Measurements from ENCODE around the gene C16orf78.

DNA sequence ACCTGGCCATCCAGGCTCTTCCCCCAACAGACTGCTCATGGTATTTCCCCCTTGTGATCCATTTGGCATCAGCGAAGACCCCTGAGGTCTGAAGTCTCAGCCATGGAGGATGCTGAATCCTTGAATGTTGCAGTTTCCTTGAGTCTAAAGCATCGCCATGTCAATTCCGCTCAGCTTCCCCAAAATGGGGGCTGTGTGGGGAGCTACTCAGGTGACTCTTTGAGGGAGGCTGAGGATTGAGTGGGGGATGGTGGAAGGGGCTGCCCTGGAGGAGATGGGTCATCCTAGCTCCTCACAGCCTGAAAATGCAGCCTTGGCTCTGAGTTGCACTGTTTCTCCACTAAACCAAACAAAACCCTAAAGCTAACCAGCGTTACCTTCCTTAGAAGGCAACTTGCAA lies 2.6 kb downstream of the C16orf78 start:
- no peak for TF ChIP-seq POLR2A (IDR thresholded peaks at IDR 0.05)
- TF ChIP-seq, protein P1, sequence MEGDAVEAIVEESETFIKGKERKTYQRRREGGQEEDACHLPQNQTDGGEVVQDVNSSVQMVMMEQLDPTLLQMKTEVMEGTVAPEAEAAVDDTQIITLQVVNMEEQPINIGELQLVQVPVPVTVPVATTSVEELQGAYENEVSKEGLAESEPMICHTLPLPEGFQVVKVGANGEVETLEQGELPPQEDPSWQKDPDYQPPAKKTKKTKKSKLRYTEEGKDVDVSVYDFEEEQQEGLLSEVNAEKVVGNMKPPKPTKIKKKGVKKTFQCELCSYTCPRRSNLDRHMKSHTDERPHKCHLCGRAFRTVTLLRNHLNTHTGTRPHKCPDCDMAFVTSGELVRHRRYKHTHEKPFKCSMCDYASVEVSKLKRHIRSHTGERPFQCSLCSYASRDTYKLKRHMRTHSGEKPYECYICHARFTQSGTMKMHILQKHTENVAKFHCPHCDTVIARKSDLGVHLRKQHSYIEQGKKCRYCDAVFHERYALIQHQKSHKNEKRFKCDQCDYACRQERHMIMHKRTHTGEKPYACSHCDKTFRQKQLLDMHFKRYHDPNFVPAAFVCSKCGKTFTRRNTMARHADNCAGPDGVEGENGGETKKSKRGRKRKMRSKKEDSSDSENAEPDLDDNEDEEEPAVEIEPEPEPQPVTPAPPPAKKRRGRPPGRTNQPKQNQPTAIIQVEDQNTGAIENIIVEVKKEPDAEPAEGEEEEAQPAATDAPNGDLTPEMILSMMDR (IDR thresholded peaks at IDR 0.05): no peak
- no peak for TF ChIP-seq EP300 (IDR thresholded peaks at IDR 0.05)

Data from ovary (tissue), 3 donors.